ENCODE data around the gene TSHZ2.

TSHZ2 gene

GRCh38 chr20:53154540-53154939 is 182.4 kb downstream of the TSHZ2 start:
- no peak overlapping the region for H3K27ac ChIP-seq
- TF ChIP-seq ZFX (IDR thresholded peaks at IDR 0.05) (no peak), CTCF (conservative IDR thresholded peaks at IDR 0.05) (no peak)

GRCh38 chr20:53157443-53158408 is 185.6 kb downstream of the TSHZ2 start:
- no peak overlapping the region for H3K27ac ChIP-seq
- TF ChIP-seq CTCF (conservative IDR thresholded peaks at IDR 0.05): peak; percentile 77
- TF ChIP-seq ZFX (IDR thresholded peaks at IDR 0.05): no peak

DNA sequence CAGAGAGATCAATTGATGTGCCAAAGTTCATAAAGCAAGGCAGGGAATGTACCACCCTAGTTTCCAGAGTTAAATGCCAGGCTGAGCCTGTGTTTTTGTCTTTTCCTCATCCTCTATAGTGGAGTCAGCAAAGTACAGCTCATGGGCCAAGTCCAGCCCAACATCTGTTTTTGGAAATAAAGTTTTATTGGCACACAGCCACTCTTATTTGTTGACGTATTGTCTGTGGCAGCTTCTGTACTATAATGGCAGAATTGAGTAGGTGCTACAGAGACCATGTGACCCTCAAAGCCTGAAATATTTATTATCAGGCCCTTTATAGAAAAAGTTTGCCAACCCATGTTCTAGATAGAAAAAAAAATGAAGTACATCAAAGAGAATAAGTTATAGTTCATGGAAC is 187.0 kb downstream of the TSHZ2 start:
- no peak overlapping the region for H3K27ac ChIP-seq
- no peak for TF ChIP-seq ZFX (IDR thresholded peaks at IDR 0.05)
- TF ChIP-seq CTCF (conservative IDR thresholded peaks at IDR 0.05): no peak

DNA sequence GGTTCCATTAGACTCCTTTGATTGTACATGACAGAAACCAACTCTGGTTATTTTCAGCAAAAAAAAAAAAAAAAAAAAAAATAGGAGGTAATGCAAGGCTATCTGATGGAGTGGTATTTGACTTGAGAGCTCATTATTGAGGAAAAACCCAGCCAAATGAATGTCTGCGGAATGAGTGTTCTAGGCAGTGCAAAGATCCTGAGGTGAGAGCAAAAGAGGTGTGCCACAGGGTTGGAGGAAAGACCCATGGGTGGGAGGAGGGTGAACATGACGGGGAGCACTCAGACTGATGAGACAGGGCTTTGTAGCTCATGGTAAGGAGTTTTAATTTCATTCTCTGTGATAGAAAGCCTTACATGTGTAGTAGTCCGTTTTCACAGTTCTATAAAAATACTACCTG is 188.9 kb downstream of the TSHZ2 start:
- no peak overlapping the region for H3K27ac ChIP-seq
- no peak for TF ChIP-seq ZFX (IDR thresholded peaks at IDR 0.05)
- no peak for TF ChIP-seq CTCF (conservative IDR thresholded peaks at IDR 0.05)

DNA sequence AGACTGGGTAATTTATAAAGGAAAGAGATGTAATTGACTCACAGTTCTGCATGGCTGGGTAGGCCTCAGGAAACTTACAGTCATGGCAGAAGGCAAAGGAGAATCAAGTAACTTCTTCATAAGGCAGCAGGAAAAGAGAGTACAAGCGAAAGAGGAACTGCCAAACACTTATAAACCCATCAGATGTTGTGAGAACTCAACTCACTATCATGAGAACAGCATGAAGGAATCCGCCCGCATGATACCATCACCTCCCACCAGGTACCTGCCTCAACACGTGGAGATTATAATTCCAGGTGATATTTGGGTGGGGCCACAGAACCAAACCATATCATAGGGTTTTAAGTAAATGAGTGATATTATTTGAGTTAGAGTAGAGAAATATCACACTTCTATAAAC is 189.3 kb downstream of the TSHZ2 start:
- no peak overlapping the region for H3K27ac ChIP-seq
- TF ChIP-seq ZFX (IDR thresholded peaks at IDR 0.05) (no peak), CTCF (conservative IDR thresholded peaks at IDR 0.05) (no peak)

DNA sequence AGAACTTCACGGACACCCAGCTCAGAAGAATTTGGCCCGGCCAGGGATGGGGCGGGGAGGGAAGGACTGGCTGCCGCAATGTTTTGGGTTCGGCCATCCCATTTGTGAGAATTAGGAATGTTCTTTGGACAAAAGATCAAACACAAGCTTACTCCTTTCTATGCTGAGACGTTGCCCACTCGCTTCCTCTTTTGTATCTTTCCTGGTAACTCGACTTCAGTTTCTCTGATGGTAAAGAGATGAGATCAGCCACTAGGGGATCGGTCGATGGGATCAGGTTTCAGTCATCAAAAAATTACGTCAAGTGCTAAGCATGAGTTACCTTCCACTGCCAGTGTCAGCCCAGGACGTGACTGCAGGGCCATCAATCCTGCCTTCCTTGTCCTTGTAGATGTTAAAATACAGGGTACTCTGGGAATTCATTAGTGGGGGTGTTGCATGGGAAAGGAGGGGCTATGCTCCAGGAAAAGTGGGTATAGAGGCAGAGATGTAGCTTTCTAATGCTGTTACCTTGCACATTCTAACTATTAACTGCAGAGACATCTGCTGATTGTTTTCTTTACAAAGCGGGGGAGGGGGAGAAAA is 190.2 kb downstream of the TSHZ2 start:
- TF ChIP-seq CTCF (conservative IDR thresholded peaks at IDR 0.05) (peak; percentile 62), ZFX (IDR thresholded peaks at IDR 0.05) (no peak)
- peak overlapping the region; percentile 57 for H3K27ac ChIP-seq

- TF ChIP-seq ZFX (IDR thresholded peaks at IDR 0.05) (no peak), CTCF (conservative IDR thresholded peaks at IDR 0.05) (no peak)
- no peak overlapping the region for H3K27ac ChIP-seq
These were observed 191.3 kb downstream of the TSHZ2 start for GRCh38 chr20:53163486-53163885.

All from C4-2B (cell line).